ENCODE data around the gene MYO5B.

Gene MYO5B

DNA sequence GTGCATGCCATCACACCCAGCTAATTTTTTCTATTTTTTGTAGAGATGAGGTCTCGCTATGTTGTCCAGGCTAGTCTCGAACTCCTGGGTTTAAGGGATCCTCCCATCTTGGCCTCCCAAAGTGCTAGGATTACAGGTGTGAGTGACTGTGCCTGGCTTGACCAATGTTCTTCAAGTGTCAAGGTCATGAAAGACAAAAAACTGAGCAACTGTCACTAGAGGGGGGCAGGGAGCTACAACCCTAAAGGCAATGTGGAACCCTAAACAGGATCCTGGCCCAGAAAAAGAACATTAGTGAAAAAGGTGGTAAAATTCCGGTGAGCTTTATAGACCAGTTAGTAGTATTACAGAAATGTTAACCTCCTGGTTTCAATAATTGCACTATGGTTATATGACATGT is 7.3 kb downstream of the MYO5B start:
- DNase-seq: no peak

DNA sequence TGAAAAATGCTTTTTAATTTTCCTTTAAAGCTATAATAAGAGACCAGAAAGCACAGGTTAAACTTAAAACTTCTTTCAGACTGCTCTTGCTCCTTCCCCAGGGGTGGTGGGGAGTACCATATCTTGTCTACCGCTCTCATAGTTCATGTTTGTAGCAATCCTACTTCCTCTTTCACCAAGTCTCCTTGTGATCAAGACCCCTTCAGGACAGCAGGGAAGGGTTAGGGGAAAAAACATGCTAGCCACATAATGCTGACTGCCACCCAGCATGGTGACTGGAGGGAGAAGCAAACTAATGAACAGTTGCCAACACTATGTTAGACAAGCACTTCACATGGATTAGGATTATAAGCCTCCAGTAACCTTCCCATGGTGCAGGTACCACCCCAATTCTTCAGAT is 8.6 kb downstream of the MYO5B start:
- no peak for DNase-seq

DNA sequence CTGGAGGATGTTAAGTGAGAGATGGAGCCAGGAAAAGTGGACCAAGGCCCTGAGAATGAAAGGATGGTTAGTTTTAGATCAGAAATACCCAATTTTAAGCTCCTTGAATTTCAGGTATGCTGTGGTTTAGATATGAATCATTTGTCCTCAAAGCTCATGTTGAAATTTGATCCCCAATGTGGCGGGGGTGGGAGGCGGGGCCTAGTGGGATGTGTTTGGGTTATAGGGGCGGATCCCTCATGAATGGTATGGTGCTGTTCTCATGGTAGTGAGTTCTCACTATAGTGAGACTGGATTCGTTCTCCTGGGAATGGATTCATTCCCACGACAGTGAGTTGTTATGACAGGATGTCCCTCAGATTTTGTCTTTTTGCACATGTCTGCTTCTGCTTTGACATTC is 11.4 kb downstream of the MYO5B start:
- DNase-seq: no peak

DNA sequence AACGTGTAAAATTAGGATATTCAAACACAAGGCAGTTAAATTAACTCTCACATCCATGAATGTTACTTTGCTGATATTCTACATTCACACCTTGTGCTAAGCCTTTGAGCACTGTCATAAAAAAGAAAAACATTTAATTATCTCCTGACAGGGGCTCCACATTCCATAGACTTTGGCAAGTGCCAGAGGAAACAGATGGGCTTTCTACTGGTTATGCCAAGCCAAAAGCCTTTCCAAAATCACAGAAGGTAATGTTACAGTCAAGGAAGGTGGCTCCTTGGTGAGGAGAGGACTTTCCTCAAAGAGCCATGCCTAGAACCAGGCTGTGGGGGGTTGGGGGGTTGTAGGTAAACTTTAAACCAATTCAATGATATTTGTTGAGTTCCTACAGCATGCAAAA is 12.4 kb downstream of the MYO5B start:
- no peak for DNase-seq

DNA sequence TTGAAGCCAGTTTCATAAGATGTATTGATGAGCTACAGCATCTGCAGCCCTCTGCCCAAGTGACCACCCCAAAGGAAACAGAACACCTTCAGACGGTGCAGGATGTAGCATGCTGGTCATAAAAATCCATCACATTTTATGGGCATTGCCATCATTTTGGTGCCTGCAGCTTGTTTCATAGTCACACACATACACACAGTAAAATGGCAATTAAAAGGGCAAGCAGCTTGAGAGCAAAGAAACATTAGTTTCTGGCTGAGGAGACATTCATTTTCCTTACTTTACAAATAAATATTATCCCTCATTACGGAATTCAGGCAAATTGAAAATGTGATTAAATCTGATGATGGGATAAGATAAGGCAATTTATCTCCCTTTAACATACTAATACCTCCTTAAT is 13.4 kb downstream of the MYO5B start:
- DNase-seq: no peak

DNA sequence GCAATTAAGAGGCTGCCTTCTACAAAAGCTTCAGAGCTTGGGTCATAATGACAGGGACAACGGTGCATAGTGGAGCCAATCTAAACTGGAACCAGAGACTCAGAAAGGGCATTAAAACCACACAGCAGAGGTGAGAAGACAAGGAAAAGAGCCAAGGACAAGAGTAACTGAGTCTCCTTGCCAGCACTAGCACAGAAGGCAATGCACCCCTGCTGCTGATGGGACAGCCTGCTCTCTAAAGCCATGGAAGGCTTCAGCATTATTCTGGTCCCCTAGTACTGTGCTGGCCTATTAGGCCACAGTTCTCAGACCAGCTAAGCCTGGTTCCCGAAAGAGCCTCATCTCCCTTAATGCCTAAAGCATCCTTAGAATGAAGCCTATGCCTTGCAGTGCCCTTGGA is 15.5 kb downstream of the MYO5B start:
- DNase-seq: no peak

DNA sequence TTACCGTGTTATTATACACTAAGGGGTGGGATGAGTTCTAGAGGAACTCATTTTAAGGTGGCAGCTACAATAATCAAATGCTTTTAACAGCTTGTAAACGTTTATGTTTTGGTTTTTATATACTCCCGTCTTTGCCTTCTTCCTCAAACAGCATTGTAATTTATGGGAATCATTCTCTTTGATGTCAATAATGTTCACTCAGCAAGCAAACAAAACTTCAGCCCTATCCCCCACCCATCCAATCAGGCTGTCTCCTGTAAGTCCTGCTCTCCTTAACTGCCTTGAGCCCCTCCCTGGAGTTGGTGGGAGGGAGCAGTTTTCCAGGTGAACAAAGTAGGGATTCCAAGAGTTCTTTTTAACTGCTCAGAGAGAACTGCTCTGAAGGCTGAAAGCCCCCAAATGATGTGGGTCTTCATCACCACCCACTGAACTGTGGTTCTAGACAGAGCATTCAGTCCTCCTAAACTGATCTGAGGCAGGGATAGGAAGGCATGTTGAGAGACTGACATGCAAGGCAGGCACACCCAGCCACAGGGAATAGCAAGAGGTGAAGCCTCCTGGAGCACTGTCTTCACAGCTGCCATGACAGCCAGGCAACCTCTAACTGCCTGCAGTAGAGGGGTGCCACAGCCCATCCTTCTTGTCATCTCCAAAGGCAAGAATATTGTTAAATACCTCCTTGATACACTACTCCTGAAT is 17.5 kb downstream of the MYO5B start:
- DNase-seq: no peak

DNA sequence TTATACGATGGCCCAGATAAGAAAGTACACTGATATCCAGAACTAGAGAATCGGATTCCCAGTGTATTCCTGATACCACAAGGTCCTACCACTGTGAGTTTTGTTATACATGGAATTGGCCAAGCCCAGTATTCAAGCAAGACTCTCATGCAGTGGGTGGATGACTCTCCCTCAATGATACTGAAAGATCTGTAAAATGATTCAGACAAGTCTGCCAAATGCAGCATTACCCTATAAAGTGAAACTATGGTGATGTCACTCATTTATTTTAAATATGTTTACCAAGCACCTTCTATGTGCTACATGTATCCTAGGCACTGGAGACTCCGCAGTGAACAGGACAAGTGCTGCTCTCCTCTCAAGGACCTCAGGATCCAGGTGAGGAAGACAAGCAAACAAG is 22.6 kb downstream of the MYO5B start:
- no peak for DNase-seq

DNA sequence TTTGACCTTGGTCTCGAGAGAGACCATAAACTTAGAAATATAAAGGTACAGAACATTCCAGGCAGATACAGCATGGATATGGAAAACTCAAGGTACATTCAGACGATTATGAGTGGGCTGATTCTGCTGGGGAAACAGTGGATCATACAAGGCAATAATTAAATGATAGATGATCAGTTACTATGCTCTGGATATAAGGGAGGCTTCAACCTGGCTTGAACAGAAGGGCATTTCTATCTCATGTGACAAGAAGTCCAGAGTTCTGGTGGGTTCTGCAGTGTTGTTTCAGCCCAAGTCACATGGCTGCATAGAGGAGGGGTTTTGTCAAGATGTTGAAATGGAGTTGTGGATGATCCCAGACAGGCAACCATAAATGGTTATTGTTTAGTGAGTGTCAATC is 23.5 kb downstream of the MYO5B start:
- no peak for DNase-seq

DNA sequence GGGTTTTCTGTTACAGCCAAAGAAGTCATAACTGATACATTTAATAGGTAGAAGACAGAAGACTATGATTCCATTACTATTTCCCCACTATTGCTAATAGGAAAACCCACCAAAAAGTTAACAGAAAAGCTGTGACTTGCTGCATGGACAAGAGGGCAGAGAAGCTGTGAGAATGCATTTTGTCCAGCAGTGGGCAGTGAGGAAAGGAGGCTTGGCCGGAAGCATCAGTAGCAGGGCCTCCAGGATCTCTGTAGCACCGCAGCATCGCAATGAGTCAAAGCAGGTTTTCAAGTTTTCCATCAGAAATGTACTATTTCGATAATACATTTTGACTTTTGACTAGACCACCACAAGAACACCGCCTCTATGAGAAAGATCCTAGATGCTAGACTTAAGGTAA is 24.9 kb downstream of the MYO5B start:
- DNase-seq: no peak

DNA sequence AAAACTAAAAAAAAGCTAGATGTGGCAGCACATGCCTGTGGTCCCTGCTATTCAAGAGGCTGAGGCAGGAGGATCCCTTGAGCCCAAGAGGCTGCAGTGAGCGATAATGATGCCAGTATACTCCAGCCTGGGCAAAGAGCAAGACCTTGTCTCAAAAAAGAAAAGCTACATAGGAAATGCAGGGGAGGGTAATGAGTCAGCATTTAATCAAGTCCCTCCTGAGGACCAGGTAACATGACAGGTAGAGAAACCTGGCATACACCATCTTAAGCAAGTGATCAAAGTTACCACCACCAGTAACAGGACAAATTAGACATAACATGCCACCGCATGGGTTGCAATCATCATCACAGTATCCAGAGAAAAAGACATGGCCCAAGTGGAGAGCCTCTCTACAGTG is 25.8 kb downstream of the MYO5B start:
- no peak for DNase-seq

DNA sequence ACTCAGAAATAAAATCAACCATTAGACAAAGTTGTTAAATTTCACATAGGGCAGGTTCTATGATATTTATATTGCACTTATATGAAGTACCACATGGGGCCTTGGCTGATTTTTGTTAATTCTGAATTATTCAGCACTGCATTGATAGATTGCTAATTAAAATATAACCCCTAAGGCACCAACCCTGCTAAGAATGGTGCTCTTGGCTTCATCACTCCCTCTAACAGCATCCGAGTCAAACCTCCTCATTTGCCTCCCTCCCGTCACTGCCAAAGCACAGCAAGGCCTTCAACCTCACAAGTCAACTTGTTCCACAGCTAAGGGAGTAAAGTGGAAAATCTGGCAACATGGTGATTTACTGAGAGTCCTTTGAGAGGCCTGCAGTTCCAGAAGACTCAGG is 27.0 kb downstream of the MYO5B start:
- DNase-seq: no peak

DNA sequence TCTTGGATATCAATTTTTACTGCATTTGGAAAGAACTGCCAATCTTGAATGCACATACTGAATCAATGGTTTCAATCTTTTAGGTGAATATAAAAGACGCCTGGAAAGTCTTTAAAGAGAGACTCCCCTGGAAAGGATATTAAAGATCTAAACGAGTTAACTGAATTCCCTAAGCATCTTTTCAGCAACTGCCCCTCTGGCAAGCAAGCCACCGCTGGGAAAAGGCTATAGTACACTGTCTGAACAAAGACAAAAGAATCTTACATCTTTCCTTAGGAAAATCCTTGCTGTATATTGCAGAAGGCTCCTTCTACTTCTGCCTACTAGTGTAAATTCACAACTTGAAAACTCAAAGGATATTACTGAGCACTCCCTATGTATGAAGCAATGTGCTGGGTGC is 28.0 kb downstream of the MYO5B start:
- no peak for DNase-seq

DNA sequence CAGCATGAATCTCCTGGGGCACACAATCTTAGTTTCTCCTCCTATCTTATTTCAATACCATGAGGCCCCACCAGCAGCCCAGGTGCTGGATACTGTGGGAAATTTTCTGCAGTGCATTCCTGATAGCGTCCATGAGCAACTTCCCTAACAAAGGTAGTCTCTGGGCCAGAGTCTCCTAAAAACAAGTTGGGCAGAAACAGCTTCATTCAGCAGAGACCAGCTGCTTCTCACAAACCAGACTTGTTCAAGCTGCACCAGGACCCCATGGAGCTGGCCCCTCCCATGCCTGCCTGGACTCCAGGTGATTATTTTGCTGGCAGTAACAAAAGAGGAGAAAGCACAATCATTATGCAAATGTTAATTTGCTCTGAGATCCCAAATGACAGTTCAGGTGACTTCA is 31.4 kb downstream of the MYO5B start:
- DNase-seq: no peak

DNA sequence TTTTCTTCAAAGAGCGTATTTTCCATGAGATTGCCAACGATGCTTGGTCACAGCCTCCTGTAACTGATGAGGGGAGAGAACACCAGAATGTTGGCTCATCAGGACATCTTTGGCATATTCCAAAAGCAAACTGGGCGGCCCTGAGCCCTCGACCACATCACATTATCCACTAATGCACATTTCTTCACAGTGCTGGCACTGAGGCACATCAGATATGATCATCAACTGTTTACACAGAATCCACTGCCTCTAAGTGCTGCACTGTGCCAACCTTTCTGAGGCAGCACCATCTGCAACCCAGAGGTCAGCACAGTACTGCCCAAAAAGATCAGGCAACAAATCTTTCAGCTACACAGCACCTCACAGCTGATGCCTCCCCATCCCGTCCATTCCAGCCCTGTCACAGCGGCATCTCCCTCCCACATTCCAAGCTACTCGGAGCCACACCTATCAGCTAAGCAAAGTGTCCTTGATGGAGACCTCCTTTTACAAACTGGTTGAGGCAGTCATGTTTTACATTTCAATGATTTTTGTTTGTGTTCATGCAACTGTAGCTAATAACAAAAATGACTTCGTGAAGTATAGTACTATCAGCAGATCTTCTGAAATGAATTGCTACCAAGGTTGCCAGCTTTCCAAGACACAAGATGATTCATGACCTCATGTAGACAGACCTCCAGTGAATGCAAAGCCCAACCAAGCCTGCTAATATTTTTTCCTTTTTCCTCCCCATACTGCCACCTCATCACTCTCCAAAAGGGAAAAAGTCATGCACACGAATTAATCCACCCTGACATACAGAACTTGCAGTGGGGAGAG is 32.3 kb downstream of the MYO5B start:
- DNase-seq: no peak

DNA sequence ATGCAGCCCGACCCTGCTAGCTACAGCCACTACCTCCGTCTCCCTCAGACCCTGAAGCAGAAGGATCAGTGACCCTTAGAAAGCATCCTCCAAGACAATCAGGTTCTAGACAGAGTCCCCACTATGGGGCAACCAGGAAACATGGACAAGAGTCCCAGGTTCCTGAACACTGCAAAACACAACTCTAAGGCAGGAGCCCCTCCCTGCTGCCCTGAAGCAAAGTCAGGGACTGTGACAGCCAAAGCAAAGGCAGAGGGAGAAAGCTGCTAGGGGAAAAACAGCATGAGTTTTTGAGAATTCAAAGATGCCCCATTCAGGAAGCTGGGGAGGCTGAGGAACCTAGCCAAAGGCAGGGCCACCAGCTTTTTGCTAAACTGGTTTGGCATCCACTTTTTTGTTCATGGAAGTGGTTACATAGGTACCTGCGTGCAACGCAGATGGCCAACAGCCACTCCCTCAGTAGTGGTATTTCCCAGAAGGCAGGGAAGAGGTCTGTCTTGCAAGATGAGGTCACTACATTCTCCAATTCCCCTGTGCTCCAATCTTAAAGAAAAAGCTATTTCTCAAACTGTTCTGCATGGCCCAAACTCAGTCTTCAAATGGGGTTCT is 33.2 kb downstream of the MYO5B start:
- DNase-seq: no peak

DNA sequence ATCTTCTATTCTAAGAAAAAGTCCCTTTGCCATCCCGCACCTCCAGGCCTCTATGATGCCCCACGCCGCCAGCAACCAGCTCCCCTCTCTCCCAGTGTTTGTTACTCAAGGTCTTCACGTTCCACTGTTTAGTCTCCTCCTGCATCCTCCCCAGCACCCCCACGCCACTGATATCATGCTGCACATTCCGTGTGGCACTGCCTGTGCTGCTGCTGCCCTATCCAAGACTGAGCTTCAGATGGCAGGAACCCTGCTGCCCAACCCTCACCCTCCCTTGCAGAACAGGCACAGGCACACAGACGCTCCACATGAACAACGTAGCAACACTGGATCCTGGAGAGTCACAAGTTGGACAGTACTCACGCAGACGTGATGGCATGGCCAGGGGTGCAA is 35.3 kb downstream of the MYO5B start:
- DNase-seq: no peak

DNA sequence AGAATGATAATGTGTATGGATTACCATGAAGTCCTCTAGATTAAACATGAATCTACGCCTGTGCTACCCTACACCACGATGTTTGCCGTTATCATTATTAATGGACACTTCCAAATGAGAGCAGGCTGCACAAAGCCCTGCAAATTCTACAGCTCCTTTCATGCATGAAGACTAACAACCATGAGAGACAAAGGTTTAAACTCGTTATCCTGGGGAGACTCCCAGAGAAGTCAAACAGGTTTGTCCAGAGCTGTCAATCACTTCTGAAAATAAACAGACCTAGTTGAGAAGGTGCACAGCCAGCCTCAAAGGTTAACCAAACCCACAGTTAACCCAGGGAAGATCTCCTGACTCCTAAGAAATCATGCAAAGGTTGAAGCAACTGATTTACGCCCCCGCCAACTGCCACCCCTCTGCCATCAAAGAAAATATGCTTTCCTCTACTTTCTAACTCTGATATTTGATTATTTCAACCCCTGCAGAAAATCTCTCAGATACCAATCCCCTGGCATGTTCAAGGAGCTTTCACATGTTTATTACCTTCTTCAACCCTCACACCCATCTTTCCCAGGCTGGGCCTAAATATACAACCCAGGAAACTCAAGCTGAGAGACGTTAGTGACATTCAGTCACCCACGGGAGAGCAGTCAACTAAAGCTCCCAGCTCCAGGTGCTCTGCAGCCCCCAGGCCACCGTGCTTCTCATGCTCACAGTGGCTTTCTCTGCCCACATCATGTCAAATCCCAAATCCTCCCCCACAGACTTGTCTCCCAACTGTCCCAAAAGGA is 35.9 kb downstream of the MYO5B start:
- peak; percentile 85 for DNase-seq

DNA sequence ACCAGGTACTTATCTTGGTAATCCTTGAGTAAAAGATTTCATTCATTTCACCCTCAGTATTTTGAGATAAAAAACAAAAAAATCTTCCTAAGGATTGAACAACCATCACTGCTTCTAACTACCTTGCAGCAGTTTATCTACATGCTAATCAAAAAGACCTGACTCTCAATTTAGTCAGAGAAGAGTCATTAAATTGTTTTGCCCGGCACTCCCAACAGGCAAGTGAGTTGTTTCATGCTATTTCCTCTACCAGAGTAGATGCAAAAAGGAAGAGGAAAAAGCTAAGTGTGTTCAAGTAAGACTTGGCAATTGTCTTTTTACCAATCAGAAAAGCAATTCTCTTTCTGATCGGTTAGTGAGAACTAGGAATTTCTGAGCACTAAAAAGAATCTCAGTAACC is 39.5 kb downstream of the MYO5B start:
- DNase-seq: no peak

DNA sequence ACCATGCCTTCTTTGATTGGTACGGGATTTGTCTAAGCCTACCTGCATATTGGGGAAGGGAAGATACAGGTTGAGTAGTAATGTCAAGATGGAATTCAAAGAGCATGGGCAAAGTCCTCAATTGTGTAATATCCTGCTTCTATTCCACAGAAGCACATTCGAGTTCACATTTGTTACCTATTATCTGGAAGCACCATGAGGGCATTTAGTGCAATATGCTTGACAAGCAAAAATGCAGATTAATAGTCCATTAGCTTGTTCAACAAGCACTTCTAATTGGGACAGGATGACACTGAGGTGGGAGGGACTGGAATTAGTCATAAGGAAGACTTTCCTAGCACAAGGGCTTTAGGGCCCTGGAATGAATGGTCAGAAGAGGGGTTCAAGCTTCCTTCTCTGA is 40.5 kb downstream of the MYO5B start:
- no peak for DNase-seq

DNA sequence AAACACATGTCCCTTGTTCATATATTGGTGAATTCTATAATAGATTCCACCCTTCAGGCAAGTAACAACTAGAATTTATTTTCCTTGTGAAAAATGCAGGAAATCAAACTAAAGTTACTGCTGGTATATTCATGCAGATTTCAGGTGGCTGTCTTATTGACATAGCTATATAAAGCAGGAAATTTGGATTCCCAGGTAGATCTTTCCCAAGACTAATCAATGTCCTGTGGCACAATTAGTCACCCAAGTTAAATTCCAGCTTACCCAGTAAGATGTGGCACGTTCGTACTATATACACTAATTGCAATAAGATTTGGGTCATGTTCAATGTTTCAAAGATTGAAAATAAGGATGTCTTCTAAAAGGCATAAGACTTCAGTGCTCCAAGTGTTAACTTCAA is 42.0 kb downstream of the MYO5B start:
- no peak for DNase-seq

DNA sequence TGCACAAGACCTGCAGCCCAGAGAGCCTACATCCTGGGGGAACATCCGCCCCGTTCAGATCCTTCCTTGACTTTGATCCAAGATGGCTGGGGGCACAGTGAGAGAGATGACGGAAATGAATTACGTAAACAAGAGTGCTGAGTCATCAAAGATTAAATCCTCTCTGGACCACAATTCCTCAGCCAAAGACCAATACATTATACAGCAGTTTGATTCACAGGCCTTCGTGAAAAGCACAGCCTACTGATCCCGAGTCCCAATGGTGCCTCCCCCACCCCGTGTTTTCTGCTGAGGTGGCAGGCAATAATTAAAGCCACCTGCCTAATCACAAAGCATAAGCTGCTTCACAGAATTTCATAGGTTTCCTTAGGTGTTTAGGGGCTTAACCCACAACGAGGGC is 43.0 kb downstream of the MYO5B start:
- no peak for DNase-seq

DNA sequence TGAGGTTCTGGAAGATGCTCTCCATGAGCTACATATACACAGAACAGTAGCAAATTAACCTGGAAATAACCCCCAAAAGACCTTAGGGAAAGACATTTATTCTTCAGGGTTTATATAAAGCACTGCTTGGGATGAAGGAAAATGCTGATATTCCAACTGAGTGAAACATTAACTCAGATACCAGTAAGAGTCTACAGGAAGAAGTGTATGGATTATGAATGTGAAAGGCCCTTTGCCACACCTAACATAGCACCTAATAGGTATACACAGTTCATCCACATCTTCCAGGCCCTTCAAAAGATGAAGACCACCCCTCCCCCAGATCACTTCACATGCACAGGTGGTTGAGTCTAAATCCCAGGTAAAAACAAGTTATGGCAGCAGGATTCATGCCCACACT is 50.4 kb downstream of the MYO5B start:
- DNase-seq: no peak

DNA sequence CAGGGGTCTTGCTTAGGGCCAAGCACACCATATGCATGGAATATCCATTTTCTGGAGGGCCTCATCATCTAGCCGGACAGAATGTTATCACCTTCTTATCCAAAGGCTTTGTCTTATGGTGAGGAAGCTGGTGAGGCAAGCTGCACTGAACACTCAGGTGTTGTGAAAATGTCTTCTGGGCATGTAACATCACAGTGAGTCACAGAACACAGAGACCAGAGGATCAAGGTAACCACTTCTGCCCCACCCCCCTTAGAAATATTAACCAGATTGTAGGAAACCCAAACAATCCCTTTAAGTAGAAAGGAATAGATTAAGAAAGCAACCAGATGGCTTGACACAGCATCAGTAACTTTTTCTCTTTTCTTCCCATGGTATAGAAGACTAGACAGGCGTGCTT is 51.1 kb downstream of the MYO5B start:
- no peak for DNase-seq

All from NCI-H2029 (cell line).